ENCODE results near the gene GNAI2.
"Not testable (repeated sequence)": the region's sequence is repeated elsewhere in the genome, so short reads cannot be mapped to it uniquely, and the experiment has no call there.

The GNAI2 gene

GRCh38 chr3:50226888-50227389 is 9.1 kb upstream of the GNAI2 start:
- DNase-seq (ENCODE audit: low spot score), result no peak

- DNase-seq (ENCODE audit: low spot score), result peak; percentile 93
Observed at GRCh38 chr3:50227390-50228183, 8.4 kb upstream of the GNAI2 start.

GRCh38 chr3:50228184-50228763 is 7.7 kb upstream of the GNAI2 start:
- not testable (repeated sequence) for DNase-seq (ENCODE audit: low spot score)

- DNase-seq (ENCODE audit: low spot score), result no peak
Observed at GRCh38 chr3:50229490-50229889, 6.5 kb upstream of the GNAI2 start.

GRCh38 chr3:50230104-50230793 is 5.8 kb upstream of the GNAI2 start:
- no peak for DNase-seq (ENCODE audit: low spot score)

- no peak for DNase-seq (ENCODE audit: low spot score)
Observed at GRCh38 chr3:50230794-50231125, 5.2 kb upstream of the GNAI2 start.

GRCh38 chr3:50231581-50231980 is 4.4 kb upstream of the GNAI2 start:
- DNase-seq (ENCODE audit: low spot score), result no peak

- DNase-seq (ENCODE audit: low spot score), result no peak
Observed at GRCh38 chr3:50232303-50232702, 3.7 kb upstream of the GNAI2 start.

GRCh38 chr3:50233176-50233575 is 2.8 kb upstream of the GNAI2 start:
- no peak for DNase-seq (ENCODE audit: low spot score)

- DNase-seq (ENCODE audit: low spot score), result no peak
Observed at GRCh38 chr3:50236484-50237132, 604 bp downstream of the GNAI2 start.

- no peak for DNase-seq (ENCODE audit: low spot score)
Observed at GRCh38 chr3:50237133-50237651, 1.2 kb downstream of the GNAI2 start.

- DNase-seq (ENCODE audit: low spot score), result no peak
Observed at GRCh38 chr3:50237754-50238548, 1.9 kb downstream of the GNAI2 start.

GRCh38 chr3:50238549-50239026 is 2.6 kb downstream of the GNAI2 start:
- peak; percentile 38 for DNase-seq (ENCODE audit: low spot score)

- DNase-seq (ENCODE audit: low spot score), result no peak
Observed at GRCh38 chr3:50239649-50240048, 3.6 kb downstream of the GNAI2 start.

- DNase-seq (ENCODE audit: low spot score), result no peak
Observed at GRCh38 chr3:50241163-50241562, 5.2 kb downstream of the GNAI2 start.

GRCh38 chr3:50241713-50242380 is 5.8 kb downstream of the GNAI2 start:
- no peak for DNase-seq (ENCODE audit: low spot score)

- no peak for DNase-seq (ENCODE audit: low spot score)
Observed at GRCh38 chr3:50242381-50242770, 6.4 kb downstream of the GNAI2 start.

GRCh38 chr3:50242851-50243542 is 7.0 kb downstream of the GNAI2 start:
- DNase-seq (ENCODE audit: low spot score), result no peak

- no peak for DNase-seq (ENCODE audit: low spot score)
Observed at GRCh38 chr3:50243543-50243895, 7.5 kb downstream of the GNAI2 start.

- not testable (repeated sequence) for DNase-seq (ENCODE audit: low spot score)
Observed at GRCh38 chr3:50244813-50245212, 8.8 kb downstream of the GNAI2 start.

Data from HuH-7.5 (cell line).